Activated CD4-positive, alpha-beta T cell treated with anti-CD3 and anti-CD28 coated beads, Interleukin-2, Interleukin-6, amounts not matched to agents 100 ng/mL and 50 ng/mL, durations not matched to agents 16 hours and 8 hours (primary cell): ENCODE results near the gene ZSCAN10.
A peak's percentile ranks its signal among the peaks of the same experiment; 100 is the strongest.

Source experiments
- DNase-seq: peaks from one replicate; pipeline ENCODE4 v3.0.0-alpha.2; 2020

ZSCAN10 gene

GRCh38 chr16:3101841-3102470 is 2.9 kb upstream of the ZSCAN10 start:
- peak; percentile 63 for DNase-seq

- DNase-seq, result peak; percentile 86
These were observed 2.1 kb upstream of the ZSCAN10 start for GRCh38 chr16:3101018-3101840.

GRCh38 chr16:3099732-3100499 is 822 bp upstream of the ZSCAN10 start:
- DNase-seq, result peak; percentile 96

- DNase-seq, result no peak
These were observed 269 bp upstream of the ZSCAN10 start for GRCh38 chr16:3099395-3099731.

GRCh38 chr16:3097266-3097665 is 1.8 kb downstream of the ZSCAN10 start:
- no peak for DNase-seq

- DNase-seq, result no peak
These were observed 2.7 kb downstream of the ZSCAN10 start for GRCh38 chr16:3096362-3096761.

- peak; percentile 80 for DNase-seq
These were observed 3.2 kb downstream of the ZSCAN10 start for GRCh38 chr16:3095869-3096268.

GRCh38 chr16:3094289-3095027 is 4.6 kb downstream of the ZSCAN10 start:
- peak; percentile 74 for DNase-seq

- no peak for DNase-seq
These were observed 6.6 kb downstream of the ZSCAN10 start for GRCh38 chr16:3092501-3092941.

GRCh38 chr16:3091551-3091950 is 7.5 kb downstream of the ZSCAN10 start:
- DNase-seq, result no peak

GRCh38 chr16:3089717-3090592 is 9.1 kb downstream of the ZSCAN10 start:
- DNase-seq, result no peak

- DNase-seq, result no peak
These were observed 10.0 kb downstream of the ZSCAN10 start for GRCh38 chr16:3088925-3089716.

- no peak for DNase-seq
These were observed 10.6 kb downstream of the ZSCAN10 start for GRCh38 chr16:3088450-3088849.

- DNase-seq, result peak; percentile 31
These were observed 11.6 kb downstream of the ZSCAN10 start for GRCh38 chr16:3087243-3088235.

- DNase-seq, result peak; percentile 36
These were observed 12.4 kb downstream of the ZSCAN10 start for GRCh38 chr16:3086596-3087242.

- no peak for DNase-seq
These were observed 13.1 kb downstream of the ZSCAN10 start for GRCh38 chr16:3085868-3086595.

- no peak for DNase-seq
These were observed 14.0 kb downstream of the ZSCAN10 start for GRCh38 chr16:3084969-3085670.

GRCh38 chr16:3084491-3084890 is 14.6 kb downstream of the ZSCAN10 start:
- no peak for DNase-seq
